Mesothelial cell of epicardium (in vitro differentiated cells): ENCODE results near the gene ZMIZ2. TPM values are rescaled to one million over a fixed set of nuclear protein-coding genes. Genes with fewer than 3 reads are reported as not detected.

Experiments used
- DNase-seq, 2 experiments: peaks; one replicate each; pipeline ENCODE4 v3.0.0; 2021; ENCODE audit warnings: low spot score in 2 of 2; ENCODE audit not compliant: unreplicated experiment in 2 of 2
- H3K27ac Mint-ChIP-seq: 2 replicates; pipeline ENCODE4 v1.8.0; 2021; ENCODE audit warnings: mixed read lengths
- H3K27me3 Mint-ChIP-seq: 2 replicates; pipeline ENCODE4 v1.8.0; 2021; ENCODE audit warnings: low read depth, mixed read lengths
- H3K36me3 Mint-ChIP-seq: 2 replicates; pipeline ENCODE4 v1.8.0; 2021; ENCODE audit warnings: mixed read lengths
- H3K4me1 Mint-ChIP-seq: 2 replicates; pipeline ENCODE4 v1.8.0; 2021; ENCODE audit warnings: mixed read lengths
- H3K4me3 Mint-ChIP-seq: 2 replicates; pipeline ENCODE4 v1.8.0; 2021; ENCODE audit warnings: mild to moderate bottlenecking, moderate library complexity, mixed read lengths
- H3K9me3 Mint-ChIP-seq: 2 replicates; pipeline ENCODE4 v1.8.0; 2021; ENCODE audit warnings: mixed read lengths
- CTCF ChIP-seq: fragments of 200-600 bp; sonication (generic); IDR thresholded peaks from one replicate; pipeline ENCODE4 v1.5.0; 2021; ENCODE audit warnings: antibody characterized with exemption; ENCODE audit not compliant: unreplicated experiment
- total RNA-seq: library from RNA; stranded (reverse); gene quantifications from 3 replicates; pipeline ENCODE4 v1.2.1, GENCODE V29; 2021

The ZMIZ2 gene
- total RNA-seq, 1 donor from 2014 or later: 164 TPM

GRCh38 chr7:44757311-44757710, 8.7 kb downstream of the ZMIZ2 start:
- H3K9me3 Mint-ChIP-seq: peaks cover 3% of the 10 kb centered on the region
- DNase-seq: no peak
- no peak overlapping the region for H3K4me3 Mint-ChIP-seq
- H3K36me3 Mint-ChIP-seq: peaks cover 15% of the 10 kb centered on the region
- H3K4me1 Mint-ChIP-seq: peaks cover 7% of the 10 kb centered on the region
- H3K27me3 Mint-ChIP-seq: no peaks in the 10 kb centered on the region
- H3K27ac Mint-ChIP-seq: no peak overlapping the region
- no peak for TF ChIP-seq CTCF

GRCh38 chr7:44757739-44758138, 9.1 kb downstream of the ZMIZ2 start:
- no peak overlapping the region for H3K4me3 Mint-ChIP-seq
- no peaks in the 10 kb centered on the region for H3K27me3 Mint-ChIP-seq
- no peak for DNase-seq
- H3K27ac Mint-ChIP-seq: no peak overlapping the region
- peaks cover 13% of the 10 kb centered on the region for H3K36me3 Mint-ChIP-seq
- no peak for TF ChIP-seq CTCF
- peaks cover 7% of the 10 kb centered on the region for H3K4me1 Mint-ChIP-seq
- H3K9me3 Mint-ChIP-seq: no peaks in the 10 kb centered on the region

- H3K36me3 Mint-ChIP-seq: peaks cover 17% of the 10 kb centered on the region
- no peak overlapping the region for H3K4me3 Mint-ChIP-seq
- TF ChIP-seq CTCF: no peak
- no peaks in the 10 kb centered on the region for H3K27me3 Mint-ChIP-seq
- no peak overlapping the region for H3K27ac Mint-ChIP-seq
- no peaks in the 10 kb centered on the region for H3K9me3 Mint-ChIP-seq
- peaks cover 7% of the 10 kb centered on the region for H3K4me1 Mint-ChIP-seq
- no peak for DNase-seq
These were observed 10.6 kb downstream of the ZMIZ2 start for GRCh38 chr7:44759246-44759645.

GRCh38 chr7:44760034-44760580, 11.5 kb downstream of the ZMIZ2 start:
- no peaks in the 10 kb centered on the region for H3K27me3 Mint-ChIP-seq
- no peak for DNase-seq
- H3K27ac Mint-ChIP-seq: no peak overlapping the region
- no peak for TF ChIP-seq CTCF
- no peaks in the 10 kb centered on the region for H3K9me3 Mint-ChIP-seq
- peaks cover 20% of the 10 kb centered on the region for H3K36me3 Mint-ChIP-seq
- no peaks in the 10 kb centered on the region for H3K4me1 Mint-ChIP-seq
- H3K4me3 Mint-ChIP-seq: no peak overlapping the region

- no peaks in the 10 kb centered on the region for H3K9me3 Mint-ChIP-seq
- no peak for TF ChIP-seq CTCF
- no peak overlapping the region for H3K4me3 Mint-ChIP-seq
- no peak for DNase-seq
- peaks cover 24% of the 10 kb centered on the region for H3K36me3 Mint-ChIP-seq
- H3K27me3 Mint-ChIP-seq: no peaks in the 10 kb centered on the region
- no peaks in the 10 kb centered on the region for H3K4me1 Mint-ChIP-seq
- no peak overlapping the region for H3K27ac Mint-ChIP-seq
These were observed 12.8 kb downstream of the ZMIZ2 start for GRCh38 chr7:44761207-44762161.
